ENCODE measurements around the gene GPR87.

Gene GPR87

GRCh38 chr3:151283387-151283786 lies 33.2 kb downstream of the GPR87 start:
- DNase-seq (ENCODE audit: low read depth in 1 of 2, low spot score in 1 of 2), result no peak

DNA sequence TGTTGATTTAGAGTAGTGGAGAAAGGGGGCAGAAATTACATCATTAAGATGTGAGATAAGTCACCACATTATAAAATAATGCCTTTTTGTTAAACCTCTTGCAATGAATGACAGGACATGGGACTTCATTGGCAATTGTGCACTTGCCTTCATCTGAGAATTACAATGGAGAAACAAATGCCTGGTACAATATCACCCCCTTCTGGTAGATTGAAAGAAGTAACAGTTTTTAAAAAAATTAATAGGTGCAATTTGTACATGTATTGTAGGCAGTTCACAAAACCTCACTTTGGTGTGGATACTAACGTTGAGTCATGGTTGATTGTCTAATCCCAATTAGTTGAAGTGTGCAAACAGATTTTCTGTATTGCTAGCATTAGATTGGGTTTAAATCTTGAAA lies 33.7 kb downstream of the GPR87 start:
- DNase-seq (ENCODE audit: low read depth in 1 of 2, low spot score in 1 of 2), result no peak

DNA sequence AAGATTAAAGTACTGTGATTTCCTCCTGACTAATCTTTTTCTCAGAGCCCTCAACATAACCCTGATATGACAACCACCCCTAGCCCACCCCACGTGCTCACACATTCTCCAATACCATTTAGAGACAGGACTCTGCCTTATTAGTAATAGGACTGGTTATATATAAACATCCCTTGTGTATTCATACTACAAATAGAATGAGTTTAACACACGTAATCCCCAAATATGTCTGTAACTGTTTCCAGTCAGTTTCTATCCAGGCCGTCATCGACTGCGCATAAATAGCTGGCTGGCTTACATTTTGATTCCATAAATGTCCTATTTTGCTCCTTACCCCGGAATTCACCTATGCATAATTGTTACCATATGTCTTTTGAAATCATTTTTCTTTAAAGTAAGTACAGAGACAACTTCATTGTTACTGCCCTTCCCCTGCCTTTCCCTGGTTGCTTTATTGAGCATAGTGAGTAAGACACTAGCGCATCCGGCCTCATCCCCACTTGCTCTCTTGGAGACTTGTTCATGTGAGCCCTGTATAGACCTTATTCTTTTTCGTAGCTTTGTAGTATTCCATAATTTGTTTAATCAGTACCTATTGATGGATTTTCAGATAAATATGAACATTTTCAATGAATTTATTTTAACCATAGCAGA lies 34.8 kb downstream of the GPR87 start:
- no peak for DNase-seq (ENCODE audit: low read depth in 1 of 2, low spot score in 1 of 2)

DNA sequence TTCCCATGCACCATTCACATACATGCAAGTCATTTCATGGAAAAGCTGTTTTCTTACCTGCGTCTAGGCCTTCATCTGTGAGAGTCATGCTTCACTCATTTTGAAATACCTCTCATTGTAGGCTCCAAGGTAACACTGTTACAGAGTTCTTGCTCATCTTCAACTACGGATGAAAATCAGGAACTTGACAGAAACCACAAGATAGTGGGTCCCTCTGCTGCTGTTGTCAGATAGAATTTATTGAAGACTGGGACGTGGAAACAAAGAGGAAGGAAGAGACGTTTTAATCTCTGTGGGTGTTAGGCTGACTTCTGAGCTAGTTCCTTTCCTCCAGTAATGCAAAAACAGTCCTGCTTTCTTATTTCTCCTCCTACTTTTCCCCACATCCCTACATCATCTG lies 38.4 kb downstream of the GPR87 start, which contains the start of gene P2RY14:
Gene P2RY14, minus strand, starts transcription at position 313 of the 400 bp plus-strand sequence. CDS start 64,226 bp downstream, outside the sequence.
- no peak for DNase-seq (ENCODE audit: low read depth in 1 of 2, low spot score in 1 of 2)

DNA sequence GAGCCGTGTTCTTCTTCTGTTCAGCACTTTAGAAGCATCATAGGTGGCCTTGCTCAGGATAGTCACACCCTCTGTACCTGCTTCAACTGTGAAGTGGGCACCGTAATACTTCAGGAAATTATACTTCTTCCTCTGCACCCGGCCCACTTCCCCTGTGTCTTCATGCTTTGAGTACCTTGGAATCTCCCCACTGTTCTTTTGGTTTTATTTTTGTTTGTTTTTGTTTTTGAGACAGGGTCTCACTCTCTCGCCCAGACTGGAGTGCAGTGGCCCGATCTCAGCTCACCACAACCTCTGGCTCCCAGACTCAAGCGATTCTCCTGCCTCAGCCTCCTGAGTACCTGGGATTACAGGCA lies 40.0 kb downstream of the GPR87 start:
- DNase-seq (ENCODE audit: low read depth in 1 of 2, low spot score in 1 of 2), result no peak

DNA sequence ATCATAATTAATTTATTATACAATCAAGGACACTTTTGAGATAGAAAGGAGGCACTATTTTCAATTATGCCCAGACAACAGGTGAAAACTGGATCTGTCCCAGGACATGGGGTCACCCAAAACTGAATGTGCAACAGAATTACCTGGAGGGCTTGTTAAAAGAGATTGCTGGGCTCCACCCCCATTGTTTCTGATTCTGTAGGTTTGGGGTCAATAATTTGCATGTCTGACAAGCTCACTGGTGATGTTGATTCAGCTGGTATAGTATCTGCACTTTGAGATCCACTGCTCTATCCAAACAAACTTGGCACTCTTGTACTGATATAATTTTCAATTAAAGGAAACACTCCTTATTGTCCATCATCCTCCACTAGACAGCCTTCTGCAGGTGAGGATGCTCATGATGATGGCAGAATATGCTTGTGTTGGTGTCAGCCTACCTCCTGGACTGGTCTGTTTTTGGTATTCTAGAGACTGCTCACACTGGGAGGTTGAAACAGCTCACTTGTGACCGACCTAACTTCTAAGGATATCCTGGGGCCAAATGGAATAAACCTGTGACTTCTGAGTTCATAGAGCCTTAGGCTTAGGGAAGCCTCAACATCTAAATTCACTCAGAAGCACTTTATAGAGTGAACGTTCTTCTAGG lies 40.5 kb downstream of the GPR87 start:
- DNase-seq (ENCODE audit: low read depth in 1 of 2, low spot score in 1 of 2), result no peak

DNA sequence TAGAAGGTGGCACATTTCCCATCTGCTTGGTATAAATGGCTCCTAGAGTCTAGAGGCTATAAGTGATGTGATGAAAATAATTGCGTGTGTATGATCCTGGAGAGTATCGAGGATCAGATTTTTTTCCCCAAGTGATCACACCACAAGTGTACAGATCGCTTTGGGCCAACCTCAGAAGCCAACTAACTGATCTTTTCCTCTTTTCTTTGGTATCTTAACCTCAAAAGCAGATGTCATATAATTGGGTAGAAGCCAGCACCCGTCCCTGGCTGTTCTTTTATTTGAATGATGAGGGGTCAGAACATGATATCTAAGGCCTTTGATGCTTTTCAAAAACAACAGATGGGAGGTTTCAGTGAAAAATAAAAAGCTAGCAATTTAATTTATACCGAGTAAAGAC lies 41.5 kb downstream of the GPR87 start:
- DNase-seq (ENCODE audit: low read depth in 1 of 2, low spot score in 1 of 2), result no peak

GRCh38 chr3:151269631-151270030 lies 47.0 kb downstream of the GPR87 start:
- no peak for DNase-seq (ENCODE audit: low read depth in 1 of 2, low spot score in 1 of 2)

DNA sequence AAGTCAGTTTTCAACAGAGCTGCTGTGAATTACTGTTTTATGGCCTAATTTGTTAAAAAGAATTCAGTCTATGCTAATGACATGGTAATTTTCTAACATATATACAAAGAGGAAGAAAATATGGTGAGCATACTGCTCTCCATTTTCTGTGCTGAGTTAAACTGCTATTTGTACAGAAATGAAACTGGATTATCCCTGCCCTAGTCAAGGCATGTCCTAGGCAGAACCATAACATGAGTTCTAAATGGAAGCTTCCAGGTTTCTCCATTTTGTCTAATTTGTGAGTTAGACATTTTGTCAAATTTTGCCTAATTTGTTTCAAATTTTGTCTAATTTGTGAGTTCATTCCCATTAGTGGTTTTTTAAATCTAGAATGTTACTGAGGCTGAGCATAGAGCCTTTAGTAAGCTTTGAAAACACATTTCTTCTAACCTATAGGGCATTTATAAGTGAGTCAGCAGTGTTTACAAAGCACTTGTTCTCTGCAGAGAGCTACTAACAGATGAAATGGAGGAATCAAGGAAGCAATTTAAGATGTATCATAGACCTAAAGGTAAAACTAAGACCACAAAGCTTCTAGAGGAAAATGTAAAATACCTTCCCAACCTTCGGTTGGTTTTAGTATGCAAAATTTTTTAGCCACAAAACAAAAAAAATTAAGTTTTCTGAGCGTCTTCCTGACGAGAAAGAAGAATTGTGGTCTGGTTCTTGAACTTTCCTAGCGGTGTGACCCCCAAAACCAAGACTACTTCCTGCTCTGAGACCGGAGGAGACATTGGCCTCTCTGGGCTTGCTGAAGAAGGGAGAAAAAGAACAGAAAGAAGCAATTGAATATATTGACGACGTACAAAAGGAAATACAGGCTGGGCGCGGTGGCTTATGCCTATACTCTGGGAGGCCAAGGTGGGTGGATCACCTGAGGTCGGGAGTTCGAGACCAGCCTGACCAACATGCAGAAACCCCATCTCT lies 48.1 kb downstream of the GPR87 start:
- no peak for DNase-seq (ENCODE audit: low read depth in 1 of 2, low spot score in 1 of 2)

DNA sequence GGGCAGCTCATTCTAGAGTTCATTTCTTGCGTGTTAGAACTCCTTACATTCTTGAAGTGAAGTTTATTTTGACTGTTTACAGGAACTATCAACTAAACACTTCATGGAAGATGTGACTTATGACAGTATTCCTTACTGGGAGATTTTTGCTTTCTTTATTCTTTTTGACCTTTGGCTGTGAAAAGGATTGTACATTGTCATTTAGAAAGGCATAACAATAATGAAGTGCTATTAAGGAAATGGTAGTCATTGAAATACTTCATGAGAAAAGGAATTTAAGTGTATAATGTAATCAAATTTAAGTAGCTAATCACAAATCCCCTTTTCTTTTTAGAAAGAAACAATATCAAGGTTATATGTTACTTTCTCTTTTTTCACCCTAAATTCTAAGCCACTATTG lies 49.6 kb downstream of the GPR87 start:
- no peak for DNase-seq (ENCODE audit: low read depth in 1 of 2, low spot score in 1 of 2)

DNA sequence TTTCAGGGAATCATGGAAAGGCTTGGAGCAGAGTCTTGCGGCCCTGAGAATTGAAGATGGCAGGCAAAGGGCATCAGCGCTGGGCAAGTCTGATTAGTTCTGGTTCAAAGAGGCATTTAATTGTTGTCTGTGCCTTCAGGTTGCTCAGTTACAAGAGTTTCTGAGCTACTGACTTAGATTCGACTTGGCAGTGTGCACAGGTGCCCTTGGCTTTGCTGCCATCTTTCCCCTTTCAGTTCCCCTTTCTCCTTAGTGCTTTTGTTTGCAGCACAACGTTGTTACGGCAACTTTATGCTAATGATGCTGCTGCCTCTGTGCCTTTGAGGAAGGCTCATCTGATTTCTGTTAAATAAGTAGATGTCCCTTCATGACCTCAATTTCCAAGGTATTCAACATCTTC lies 50.8 kb downstream of the GPR87 start:
- no peak for DNase-seq (ENCODE audit: low read depth in 1 of 2, low spot score in 1 of 2)

DNA sequence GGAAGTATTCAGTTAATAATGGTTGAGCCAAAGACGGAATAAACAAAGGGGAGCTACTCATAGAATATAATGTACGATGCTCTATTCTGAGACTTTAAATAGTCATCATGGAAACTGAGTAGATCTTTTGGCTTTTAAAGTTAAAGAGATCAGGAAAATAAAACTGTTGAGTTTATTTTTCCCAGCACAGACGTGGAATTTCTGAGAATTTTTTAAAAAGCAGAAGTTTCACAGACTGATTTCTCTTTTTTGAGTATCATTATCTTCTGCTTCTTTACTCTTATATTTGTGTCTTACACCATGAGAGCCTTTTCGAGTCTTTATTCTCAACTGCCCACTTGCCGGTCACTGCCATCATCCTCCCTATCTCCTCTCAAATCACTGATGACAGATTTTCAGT lies 51.5 kb downstream of the GPR87 start:
- no peak for DNase-seq (ENCODE audit: low read depth in 1 of 2, low spot score in 1 of 2)

- DNase-seq (ENCODE audit: low read depth in 1 of 2, low spot score in 1 of 2), result no peak
These were observed 52.0 kb downstream of the GPR87 start for GRCh38 chr3:151264605-151265004.

DNA sequence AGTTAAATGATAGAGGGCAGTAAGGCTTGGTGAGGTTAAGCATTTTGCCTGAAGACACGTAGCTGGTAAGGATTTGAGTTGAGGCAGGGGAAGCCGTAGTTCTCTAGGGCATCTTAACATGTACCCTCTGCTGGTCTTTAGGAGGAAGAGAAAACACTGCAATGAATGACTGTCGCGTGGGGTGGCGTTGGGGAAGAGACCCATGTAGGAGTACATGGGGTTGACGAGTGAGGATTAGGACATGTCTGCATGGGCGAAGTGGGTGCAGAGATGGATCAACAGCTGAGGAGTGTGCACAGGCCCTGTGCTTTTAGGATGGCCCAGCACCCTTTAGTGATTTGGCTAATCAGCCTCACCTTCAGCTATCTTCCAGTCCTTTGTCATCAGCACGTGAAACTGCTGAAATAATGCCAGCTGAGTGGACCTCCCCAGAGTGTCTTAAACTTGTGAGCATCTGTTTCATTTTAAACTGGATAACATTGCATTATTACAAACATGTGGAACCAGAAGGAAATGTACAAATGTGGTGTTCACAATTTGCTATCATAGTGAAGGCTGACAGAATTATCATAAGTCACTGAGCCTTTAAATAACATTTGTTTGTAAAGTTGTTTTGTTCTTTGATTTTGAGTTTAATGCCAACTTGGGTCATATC lies 53.6 kb downstream of the GPR87 start:
- DNase-seq (ENCODE audit: low read depth in 1 of 2, low spot score in 1 of 2), result no peak

GRCh38 chr3:151259664-151260063 lies 57.0 kb downstream of the GPR87 start:
- no peak for DNase-seq (ENCODE audit: low read depth in 1 of 2, low spot score in 1 of 2)

DNA sequence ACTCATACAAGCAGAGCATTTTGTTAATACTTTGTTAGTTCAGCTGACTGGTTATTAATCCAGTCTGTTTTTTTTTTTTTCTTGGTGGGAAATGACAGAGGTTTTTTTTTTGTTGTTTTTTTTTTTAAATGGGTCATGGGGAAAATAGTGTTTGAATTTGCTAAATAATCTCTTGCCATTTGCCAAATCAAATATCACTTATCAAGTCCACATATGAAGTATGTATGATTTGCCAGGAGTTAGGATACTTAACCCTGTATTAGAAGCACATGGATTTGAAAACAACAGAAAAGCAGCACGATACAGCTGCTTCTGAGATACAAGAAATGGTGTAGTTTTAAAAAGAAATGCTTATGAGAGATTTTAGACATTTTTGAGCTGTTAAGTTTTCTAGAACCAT lies 59.9 kb downstream of the GPR87 start:
- DNase-seq (ENCODE audit: low read depth in 1 of 2, low spot score in 1 of 2), result no peak

DNA sequence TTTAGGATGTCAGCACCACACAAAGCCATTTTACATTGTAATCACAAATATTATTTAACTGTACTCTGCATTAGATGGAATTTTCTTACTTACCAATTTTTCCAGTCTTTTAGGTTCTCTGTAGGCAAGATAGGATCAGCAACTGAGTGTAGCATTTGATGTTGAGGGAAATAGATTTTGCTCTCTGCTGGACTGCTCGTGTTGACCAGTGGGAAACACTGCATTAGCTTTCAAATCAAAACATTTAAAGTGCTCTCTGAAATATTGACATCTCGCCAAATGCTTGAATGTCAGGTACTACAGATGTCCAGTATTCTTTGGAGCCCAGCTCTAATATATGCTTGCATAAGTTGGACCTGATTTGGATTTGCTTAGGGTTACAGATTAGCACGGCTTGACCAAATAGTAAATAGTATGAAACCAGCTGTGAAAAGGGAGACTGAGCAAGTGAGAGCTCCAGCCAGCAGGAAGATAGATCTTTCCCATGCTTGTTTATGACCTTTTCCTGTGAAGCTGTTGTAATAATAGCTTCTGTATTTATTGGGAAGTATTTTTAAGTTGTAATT lies 67.8 kb downstream of the GPR87 start:
- no peak for DNase-seq (ENCODE audit: low read depth in 1 of 2, low spot score in 1 of 2)

All from activated T-helper 1 cell treated with anti-CD3 and anti-CD28 coated beads, Interleukin-2, amount 50 U/mL, for 16 hours (primary cell).